Ectodermal cell (in vitro differentiated cells): ENCODE results near the gene TCP11L2.

Source experiments
- H3K27ac ChIP-seq: 2 replicates; pipeline ENCODE4 v1.7.0; 2013; ENCODE audit warnings: mild to moderate bottlenecking, low read depth, low read length; ENCODE audit not compliant: insufficient read depth, poor library complexity, severe bottlenecking
- H3K27me3 ChIP-seq: 2 replicates; pipeline ENCODE4 v1.7.0; 2013; ENCODE audit warnings: mild to moderate bottlenecking, low read length; ENCODE audit not compliant: insufficient read depth, control insufficient read depth, poor library complexity, severe bottlenecking
- H3K36me3 ChIP-seq: one replicate; pipeline ENCODE4 v1.7.0; 2013; ENCODE audit warnings: low read length; ENCODE audit not compliant: control insufficient read depth, insufficient read depth
- H3K4me1 ChIP-seq: one replicate; pipeline ENCODE4 v1.7.0; 2013; ENCODE audit warnings: low read length; ENCODE audit not compliant: control insufficient read depth, insufficient read depth
- H3K4me3 ChIP-seq: 2 replicates; pipeline ENCODE4 v1.7.0; 2013; ENCODE audit warnings: low read depth, low read length, control low read depth; ENCODE audit not compliant: insufficient read depth
- H3K9me3 ChIP-seq: 2 replicates; pipeline ENCODE4 v1.7.0; 2013; ENCODE audit warnings: mild to moderate bottlenecking, low read length, moderate library complexity; ENCODE audit not compliant: control insufficient read depth
- WGBS, 2 experiments: methylation state at CpG; one replicate each; pipeline ENCODE4 v1.1.7; 2013; ENCODE audit warnings: missing lambda C conversion rate in 2 of 2; 5-methylcytosine and 5-hydroxymethylcytosine counted together

TCP11L2 gene

GRCh38 chr12:106341086-106341877 is 38.7 kb downstream of the TCP11L2 start:
- Histone ChIP-seq H3K4me3 (no peak overlapping the region), H3K4me1 (no peaks in the 10 kb centered on the region), H3K27ac (no peak overlapping the region), H3K36me3 (no peaks in the 10 kb centered on the region), H3K9me3 (no peaks in the 10 kb centered on the region), H3K27me3 (no peaks in the 10 kb centered on the region)
- 85 to 88% methylated on average over 2 of the region's 2 CpGs for WGBS, 2 experiments

DNA sequence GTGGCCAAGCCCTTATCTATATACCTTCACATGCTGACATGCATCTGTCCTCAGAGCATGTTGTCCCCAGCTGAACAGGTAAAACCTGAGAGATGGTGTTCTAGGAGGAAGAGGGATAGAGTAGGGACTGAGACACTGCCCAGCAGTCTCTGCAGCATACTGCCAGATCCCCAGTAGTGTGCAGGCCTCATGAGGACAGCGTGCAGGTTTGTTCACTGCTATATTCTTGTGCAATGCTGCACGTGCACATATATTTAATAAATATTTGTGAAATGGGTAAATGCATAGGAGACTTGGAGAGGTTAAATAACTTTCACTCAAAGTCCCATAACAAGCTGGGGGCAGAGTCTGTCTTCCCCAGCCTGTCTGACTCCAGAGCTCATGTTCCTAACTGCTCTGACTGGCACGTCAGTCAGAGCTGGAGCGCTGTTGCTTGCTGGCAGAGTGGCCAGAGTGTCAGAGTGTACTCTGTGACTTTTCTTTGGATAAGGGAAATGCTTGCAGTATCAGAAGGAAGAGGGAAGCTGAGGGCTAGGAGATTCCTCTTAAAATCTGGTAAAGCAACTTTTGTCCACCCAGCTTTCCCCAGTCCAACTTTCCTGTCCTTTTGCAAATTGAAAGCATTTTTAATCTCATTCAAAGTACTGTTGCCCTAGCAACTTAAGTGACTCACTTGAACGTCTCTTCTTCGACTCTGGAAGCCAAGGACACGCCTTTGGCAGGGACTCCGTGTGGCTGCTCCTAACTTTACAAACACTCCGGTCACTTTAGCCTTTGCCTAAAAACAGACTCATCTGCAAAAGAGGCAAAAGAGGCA is 40.1 kb downstream of the TCP11L2 start:
- no peak overlapping the region for H3K27ac ChIP-seq
- H3K36me3 ChIP-seq: no peaks in the 10 kb centered on the region
- no peak overlapping the region for H3K4me3 ChIP-seq

GRCh38 chr12:106343214-106343528 is 40.6 kb downstream of the TCP11L2 start:
- H3K4me3 ChIP-seq: no peak overlapping the region

More for the DNA sequence above, 40.1 kb downstream of the TCP11L2 start:
- Histone ChIP-seq H3K9me3 (no peaks in the 10 kb centered on the region), H3K27me3 (no peaks in the 10 kb centered on the region), H3K4me1 (no peaks in the 10 kb centered on the region)
- 86 to 88% methylated on average over 9 of the region's 9 CpGs for WGBS, 2 experiments

GRCh38 chr12:106344131-106344530 is 41.6 kb downstream of the TCP11L2 start:
- WGBS, 2 experiments: 94 to 98% methylated on average over 5 of the region's 5 CpGs
- no peaks in the 10 kb centered on the region for H3K36me3 ChIP-seq
- H3K9me3 ChIP-seq: no peaks in the 10 kb centered on the region
- H3K4me3 ChIP-seq: no peak overlapping the region
- no peak overlapping the region for H3K27ac ChIP-seq
- no peaks in the 10 kb centered on the region for H3K4me1 ChIP-seq
- H3K27me3 ChIP-seq: no peaks in the 10 kb centered on the region

More at GRCh38 chr12:106343214-106343528, 40.6 kb downstream of the TCP11L2 start:
- no peak overlapping the region for H3K27ac ChIP-seq
- no peaks in the 10 kb centered on the region for H3K9me3 ChIP-seq
- no peaks in the 10 kb centered on the region for H3K4me1 ChIP-seq
- H3K27me3 ChIP-seq: no peaks in the 10 kb centered on the region
- 97 to 98% methylated on average over 2 of the region's 2 CpGs for WGBS, 2 experiments
- no peaks in the 10 kb centered on the region for H3K36me3 ChIP-seq

GRCh38 chr12:106345746-106346145 is 43.2 kb downstream of the TCP11L2 start:
- WGBS, 2 experiments: 51 to 58% methylated on average over 5 of the region's 5 CpGs

GRCh38 chr12:106348411-106348810 is 45.9 kb downstream of the TCP11L2 start:
- no peaks in the 10 kb centered on the region for H3K36me3 ChIP-seq
- no peak overlapping the region for H3K27ac ChIP-seq
- H3K9me3 ChIP-seq: no peaks in the 10 kb centered on the region
- no peaks in the 10 kb centered on the region for H3K4me1 ChIP-seq
- no peak overlapping the region for H3K4me3 ChIP-seq
- WGBS, 2 experiments: 90 to 97% methylated on average over 2 to 3 of the region's 4 CpGs
- H3K27me3 ChIP-seq: no peaks in the 10 kb centered on the region

More at GRCh38 chr12:106345746-106346145, 43.2 kb downstream of the TCP11L2 start:
- Histone ChIP-seq H3K27ac (no peak overlapping the region), H3K36me3 (no peaks in the 10 kb centered on the region), H3K4me3 (no peak overlapping the region), H3K9me3 (no peaks in the 10 kb centered on the region), H3K27me3 (no peaks in the 10 kb centered on the region), H3K4me1 (no peaks in the 10 kb centered on the region)

GRCh38 chr12:106353175-106353574 is 50.6 kb downstream of the TCP11L2 start:
- Histone ChIP-seq H3K4me3 (no peak overlapping the region), H3K9me3 (no peaks in the 10 kb centered on the region), H3K27ac (no peak overlapping the region), H3K4me1 (no peaks in the 10 kb centered on the region), H3K36me3 (no peaks in the 10 kb centered on the region), H3K27me3 (no peaks in the 10 kb centered on the region)
- WGBS, 2 experiments: 90 to 95% methylated on average over 6 of the region's 6 CpGs

DNA sequence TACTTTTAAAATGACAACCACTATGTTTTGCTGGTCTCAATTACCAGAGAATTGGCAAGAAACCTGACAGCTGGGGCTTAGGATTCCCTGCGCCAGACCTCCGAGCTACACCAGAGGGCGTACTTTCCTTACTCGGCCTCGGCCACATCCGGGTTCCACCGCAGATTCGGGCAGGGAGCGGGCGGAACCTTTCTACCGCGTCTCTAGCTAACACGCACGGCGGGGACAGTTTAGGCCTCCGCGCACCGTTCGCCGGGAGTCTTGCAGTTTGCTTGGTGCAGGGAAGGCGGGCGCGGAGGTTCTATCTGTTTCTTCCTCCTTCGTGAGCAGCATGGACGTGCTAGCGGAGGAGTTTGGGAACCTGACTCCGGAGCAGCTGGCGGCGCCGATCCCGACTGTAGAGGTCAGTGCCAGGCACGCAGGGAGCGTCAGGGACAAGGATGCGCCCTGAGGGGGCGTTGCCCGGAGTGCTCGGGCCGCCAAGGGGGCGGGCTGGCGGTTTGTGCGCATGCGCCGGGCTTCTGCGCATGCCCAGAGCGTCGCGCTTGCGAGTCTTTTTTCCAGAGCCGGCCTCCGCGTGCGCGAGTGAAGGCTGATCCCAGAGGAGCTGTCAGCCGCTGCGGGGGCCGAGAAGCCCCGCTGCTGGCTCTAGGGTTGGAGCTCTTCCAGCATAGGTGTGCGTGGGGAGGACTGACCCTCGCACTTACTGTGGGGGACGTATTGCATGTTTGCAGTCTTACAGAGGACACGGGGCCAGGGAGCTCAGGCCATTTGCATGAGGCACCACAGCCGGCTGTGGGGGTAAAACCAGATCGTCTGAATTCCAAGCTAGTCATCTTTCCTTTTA is 55.2 kb downstream of the TCP11L2 start, which contains the start of gene POLR3B:
POLR3B (plus strand) TSS at position 200 of the 847 bp plus-strand sequence; CDS start at position 332, 132 bp downstream.
- WGBS, 2 experiments: 0% methylated on average over 63 of the region's 63 CpGs
- H3K36me3 ChIP-seq: no peaks in the 10 kb centered on the region

GRCh38 chr12:106358396-106359241 is 56.1 kb downstream of the TCP11L2 start:
- Histone ChIP-seq H3K27me3 (no peaks in the 10 kb centered on the region), H3K4me1 (no peaks in the 10 kb centered on the region), H3K36me3 (no peaks in the 10 kb centered on the region), H3K9me3 (no peaks in the 10 kb centered on the region), H3K27ac (no peak overlapping the region), H3K4me3 (peak overlapping the region; percentile 75)
- 51 to 52% methylated on average over 17 of the region's 17 CpGs for WGBS, 2 experiments

More for the DNA sequence above, 55.2 kb downstream of the TCP11L2 start, which contains the start of gene POLR3B:
- H3K27me3 ChIP-seq: no peaks in the 10 kb centered on the region
- peak within 1 kb of the TSS; percentile 95 for H3K27ac ChIP-seq
- H3K4me1 ChIP-seq: no peaks in the 10 kb centered on the region
- H3K4me3 ChIP-seq: peak within 1 kb of the TSS; percentile 75
- no peaks in the 10 kb centered on the region for H3K9me3 ChIP-seq
